GM19240 (cell line): ENCODE data around the gene FMNL2.
"Not testable (repeated sequence)": the region's sequence is repeated elsewhere in the genome, so short reads cannot be mapped to it uniquely, and the experiment has no call there.

Experiments used
- DNase-seq: peaks from one replicate; pipeline ENCODE4 v3.0.0; 2011; ENCODE audit warnings: low spot score; ENCODE audit not compliant: insufficient read length

The FMNL2 gene

DNA sequence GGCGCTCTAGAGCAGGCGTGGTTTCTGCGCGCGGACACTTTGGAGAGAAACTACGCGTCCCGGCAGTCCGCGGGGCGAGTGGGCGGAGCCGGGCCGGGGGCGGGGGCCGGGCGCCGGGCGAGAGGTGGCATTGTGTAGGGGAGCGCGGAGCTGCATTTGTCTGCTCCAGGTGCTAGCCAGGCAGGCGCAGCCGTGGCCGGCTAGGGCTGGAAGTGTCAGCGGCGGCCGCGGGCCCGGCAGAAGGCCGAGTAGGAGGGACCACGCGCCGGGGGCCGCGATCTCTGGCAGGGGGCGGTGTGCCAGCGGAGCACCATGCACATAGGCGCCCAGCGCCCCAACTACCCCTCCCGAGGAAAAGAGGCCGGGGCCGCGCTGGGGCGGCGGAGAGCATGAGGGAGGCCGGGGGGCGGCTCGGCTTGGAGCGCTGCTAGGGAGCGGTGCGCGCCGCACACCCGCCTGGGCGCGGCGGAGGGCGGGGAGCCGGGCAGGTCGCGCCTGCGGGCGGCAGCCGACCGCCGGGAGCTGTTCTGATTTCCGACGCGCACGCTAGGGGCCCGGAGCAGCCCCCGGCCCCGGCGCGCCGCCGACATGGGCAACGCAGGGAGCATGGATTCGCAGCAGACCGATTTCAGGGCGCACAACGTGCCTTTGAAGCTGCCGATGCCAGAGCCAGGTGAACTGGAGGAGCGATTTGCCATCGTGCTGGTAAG, at the start of gene FMNL2:
TSS of gene FMNL2 (plus strand) at position 159 of the 710 bp plus-strand sequence.
- DNase-seq = peak; percentile 61

GRCh38 chr2:152292991-152293390, 42.0 kb upstream of the FMNL2 start:
- no peak for DNase-seq

DNA sequence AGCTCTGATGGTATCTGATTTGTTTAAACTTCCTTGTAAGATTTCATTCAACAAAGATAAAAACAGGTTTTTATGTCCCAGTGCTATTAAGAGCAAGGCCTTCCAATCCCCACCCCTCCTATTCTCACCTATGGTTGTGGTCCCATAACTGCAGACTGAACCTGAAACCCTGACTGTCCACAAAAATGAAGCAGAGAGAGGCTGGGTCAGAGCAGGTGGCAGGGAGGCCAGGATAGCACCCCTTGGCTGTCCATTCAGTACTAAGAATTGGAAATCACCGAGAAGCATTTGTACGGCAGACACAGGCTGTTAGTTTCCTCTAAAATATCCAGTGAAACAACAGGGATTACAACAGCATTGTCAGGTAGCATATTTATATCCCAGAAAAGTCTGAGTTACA, 37.3 kb upstream of the FMNL2 start:
- DNase-seq = no peak

DNA sequence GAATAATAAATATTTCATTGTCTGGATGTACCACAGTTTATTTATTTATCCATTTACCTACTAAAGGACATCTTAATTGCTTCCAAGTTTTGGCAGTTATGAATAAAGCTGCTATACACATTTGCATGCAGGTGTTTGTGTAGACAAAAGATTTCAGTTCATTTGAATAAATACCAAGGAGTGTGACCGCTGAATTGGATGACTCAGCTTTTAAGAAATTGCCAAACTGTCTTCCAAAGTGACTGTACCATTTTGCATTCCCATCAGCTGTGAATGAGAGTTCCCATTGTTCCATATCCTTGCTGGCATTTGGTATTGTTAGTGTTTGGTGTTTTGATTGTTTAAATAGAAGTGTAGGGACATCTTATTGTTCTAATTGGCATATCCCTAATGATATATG, 36.2 kb upstream of the FMNL2 start:
- DNase-seq = no peak

- DNase-seq = no peak
These were observed 33.8 kb upstream of the FMNL2 start for GRCh38 chr2:152301131-152301530.

DNA sequence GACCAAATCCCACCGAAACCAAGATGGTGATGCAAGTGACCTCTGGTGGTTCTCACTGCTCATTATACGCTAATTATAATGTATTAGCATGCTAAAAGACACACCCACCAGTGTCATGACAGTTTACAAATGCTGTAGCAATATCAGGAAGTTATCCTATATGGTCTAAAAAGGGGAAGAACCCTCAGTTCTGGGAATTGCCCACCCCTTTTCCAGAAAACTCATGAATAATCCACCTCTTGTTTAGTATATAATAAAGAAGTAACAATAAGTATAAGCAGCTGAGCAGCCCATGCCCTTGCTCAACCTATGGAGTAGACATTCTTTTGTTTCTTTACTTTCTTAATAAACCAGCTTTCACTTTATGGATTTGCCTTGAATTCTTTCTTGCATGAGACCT, 31.0 kb upstream of the FMNL2 start:
- DNase-seq = no peak

GRCh38 chr2:152304836-152305235, 30.1 kb upstream of the FMNL2 start:
- no peak for DNase-seq

GRCh38 chr2:152307863-152308262, 27.1 kb upstream of the FMNL2 start:
- no peak for DNase-seq

- DNase-seq = no peak
These were observed 25.4 kb upstream of the FMNL2 start for GRCh38 chr2:152309352-152310214.

DNA sequence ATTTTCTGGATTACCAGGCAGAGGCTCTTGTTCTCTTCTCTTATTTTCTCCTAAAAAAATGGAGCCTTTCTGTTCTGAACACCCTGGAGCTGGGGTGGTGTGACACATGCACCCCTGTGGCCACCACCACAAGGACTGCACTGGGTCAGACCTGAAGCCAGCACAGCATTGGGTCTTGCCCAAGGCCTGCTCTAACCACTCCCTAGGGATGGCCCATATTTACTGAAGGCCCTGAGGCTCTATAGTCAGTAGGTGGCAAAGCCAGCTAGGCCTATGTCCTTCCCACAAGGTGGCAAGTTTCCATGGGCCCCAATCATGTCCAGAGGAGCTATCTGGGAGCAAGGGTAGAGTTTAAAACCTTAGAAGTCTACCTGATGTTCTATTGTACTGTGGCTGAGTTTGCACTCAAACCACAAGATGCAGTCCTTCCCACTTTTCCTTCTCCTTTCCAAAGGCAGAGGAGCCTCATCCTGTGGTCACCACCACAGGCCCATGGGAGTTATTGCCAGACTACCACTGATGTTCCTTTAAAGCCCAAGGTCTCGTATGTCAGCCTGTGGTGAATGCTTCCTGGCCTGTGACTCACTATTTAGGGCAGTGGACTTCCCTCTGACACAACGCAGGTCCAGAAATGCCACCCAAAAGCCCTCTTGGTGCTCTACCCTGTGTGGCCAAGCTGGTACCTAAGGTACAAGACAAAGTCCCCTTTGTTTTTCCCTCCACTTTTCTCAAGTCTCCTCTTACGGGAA, 15.0 kb upstream of the FMNL2 start:
- DNase-seq = no peak

DNA sequence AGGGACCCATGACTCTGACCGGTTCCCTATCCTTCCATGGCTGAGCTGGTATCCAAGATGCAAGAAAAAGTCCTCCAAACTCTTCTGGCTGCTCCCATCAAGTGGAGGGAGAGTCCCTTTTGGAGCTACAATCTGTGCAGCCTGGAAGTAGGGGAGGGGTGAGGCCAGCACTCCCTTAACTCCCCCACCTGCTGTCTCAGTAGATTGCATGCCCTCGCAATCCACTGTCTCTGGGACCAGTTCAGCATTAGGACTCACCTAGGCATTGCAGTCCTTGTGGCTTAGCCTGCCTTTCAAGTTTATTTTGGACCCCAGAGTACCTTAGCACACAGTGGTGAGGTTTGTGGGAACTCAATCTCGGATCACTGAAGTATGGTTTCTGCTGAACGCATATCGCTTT, 14.2 kb upstream of the FMNL2 start:
- no peak for DNase-seq

- DNase-seq = no peak
These were observed 12.8 kb upstream of the FMNL2 start for GRCh38 chr2:152322222-152322621.

GRCh38 chr2:152325126-152325525, 9.8 kb upstream of the FMNL2 start:
- DNase-seq = not testable (repeated sequence)

DNA sequence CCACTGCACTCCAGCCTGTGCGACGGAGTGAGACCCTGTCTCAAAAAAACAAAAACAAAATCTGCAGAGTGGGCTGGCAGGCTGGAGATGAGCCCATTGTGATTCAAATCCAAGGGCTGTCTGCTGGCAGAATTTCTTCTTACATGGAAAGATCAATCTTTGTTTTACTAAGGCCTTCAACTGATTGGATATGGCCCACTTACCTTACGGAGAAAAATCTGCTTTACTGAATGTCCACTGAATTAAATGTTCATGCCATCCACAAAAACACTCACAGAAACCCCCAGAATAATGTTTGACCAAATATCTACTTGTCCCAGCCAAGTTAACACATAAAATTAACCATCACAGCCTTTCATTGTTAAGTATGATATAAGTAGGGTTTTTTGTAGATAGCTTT, 8.3 kb upstream of the FMNL2 start:
- DNase-seq = no peak

GRCh38 chr2:152328013-152328412, 7.0 kb upstream of the FMNL2 start:
- no peak for DNase-seq

DNA sequence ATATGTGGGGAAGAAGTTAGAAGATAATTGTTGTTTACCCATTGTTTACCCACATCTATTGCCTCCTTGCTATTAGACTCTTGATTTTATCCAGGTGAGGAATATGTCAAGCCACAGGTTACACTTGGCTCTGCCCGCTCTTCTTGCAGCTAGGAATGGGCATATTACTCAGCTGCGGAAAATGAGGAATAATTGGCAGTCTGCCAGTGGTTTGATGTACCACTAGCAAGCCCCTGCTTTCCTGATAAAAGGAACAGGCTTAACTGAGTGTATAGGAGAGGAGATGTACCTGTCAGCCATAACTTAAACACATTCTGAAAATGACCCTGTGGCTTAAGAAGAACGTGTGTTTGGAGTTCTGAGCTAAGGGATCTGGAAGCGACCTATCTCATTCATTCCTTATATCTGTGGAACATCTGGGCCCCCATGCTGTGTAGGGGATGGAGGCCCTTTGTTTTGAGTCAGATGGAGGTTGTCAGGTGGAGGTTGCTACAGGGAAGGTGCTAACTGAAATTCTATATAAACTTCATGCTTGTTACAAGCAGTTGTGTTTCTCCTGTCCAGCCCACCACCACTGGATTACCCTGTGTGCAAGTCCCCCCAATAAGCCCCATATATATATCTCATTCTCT, 4.6 kb upstream of the FMNL2 start:
- DNase-seq = no peak

DNA sequence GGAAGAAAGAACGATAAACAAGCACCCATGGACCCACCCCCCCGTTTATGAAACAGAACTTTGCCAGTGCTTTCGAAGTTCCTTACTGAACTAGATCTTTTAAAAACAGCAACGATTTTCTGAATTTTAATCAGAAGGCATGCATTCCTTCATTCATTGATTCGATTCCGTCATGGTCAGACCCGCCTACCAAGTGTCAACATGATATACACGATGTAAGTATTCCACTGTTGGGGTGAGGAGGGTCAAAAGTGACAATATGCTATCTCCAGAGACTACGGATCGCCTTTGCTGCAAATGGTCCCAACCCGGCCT, 316 bp upstream of the FMNL2 start:
- DNase-seq = no peak

DNA sequence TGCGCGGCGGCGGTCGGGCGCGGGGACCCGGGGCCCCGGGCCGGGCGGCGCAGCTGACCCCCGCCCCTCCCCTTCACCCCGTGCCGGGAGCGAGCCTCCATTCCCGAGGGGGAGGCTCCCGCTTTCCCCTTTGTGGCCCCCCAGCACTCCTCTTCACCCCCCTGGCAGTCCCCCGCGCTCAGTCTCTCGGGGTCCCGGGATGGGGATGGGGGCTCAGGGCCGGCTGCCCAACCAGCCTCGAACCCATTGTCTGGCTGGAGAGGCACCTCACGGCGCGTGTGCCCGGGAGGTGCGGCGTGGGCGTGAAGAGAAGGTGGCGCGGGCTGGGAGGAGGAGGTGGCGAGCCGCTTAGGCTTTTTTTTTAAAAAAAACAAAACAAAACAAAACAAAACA, 748 bp downstream of the FMNL2 start:
- no peak for DNase-seq

DNA sequence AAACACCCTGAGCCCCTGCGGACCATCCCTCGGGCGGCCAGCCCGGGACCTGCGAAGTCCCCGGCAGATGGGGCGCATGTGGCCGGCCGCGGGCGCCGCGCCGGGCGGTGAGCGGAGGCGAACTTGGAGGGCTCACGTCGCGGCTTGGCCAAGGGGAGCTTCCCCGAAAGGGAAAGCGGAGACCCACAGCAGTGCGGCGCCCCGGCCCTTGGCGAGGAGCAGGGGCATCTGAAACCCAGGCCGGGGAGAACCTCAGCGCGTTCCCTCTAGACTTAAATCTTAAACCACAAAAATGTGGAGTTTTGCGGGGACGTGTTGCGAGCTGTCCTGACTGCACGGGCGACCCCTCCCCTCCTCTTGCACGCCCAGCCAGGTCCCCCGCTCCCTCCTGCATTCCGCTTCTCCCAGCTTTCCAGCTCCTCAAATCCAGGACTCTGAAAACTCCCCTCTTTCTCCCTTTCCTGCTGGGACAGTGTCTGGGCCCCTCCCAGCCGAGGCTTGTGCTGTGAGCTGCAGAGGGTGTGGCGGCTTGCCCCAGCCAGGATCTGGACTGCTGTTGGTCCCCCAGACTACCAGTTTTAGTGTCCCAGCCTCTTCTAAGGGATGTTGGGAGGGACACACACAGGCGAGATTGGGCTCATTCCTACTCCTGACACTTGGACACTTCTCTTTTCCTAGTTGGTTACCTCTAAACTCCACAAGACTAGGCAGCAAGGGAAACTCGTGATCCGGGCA, 1.3 kb downstream of the FMNL2 start:
- DNase-seq = no peak

DNA sequence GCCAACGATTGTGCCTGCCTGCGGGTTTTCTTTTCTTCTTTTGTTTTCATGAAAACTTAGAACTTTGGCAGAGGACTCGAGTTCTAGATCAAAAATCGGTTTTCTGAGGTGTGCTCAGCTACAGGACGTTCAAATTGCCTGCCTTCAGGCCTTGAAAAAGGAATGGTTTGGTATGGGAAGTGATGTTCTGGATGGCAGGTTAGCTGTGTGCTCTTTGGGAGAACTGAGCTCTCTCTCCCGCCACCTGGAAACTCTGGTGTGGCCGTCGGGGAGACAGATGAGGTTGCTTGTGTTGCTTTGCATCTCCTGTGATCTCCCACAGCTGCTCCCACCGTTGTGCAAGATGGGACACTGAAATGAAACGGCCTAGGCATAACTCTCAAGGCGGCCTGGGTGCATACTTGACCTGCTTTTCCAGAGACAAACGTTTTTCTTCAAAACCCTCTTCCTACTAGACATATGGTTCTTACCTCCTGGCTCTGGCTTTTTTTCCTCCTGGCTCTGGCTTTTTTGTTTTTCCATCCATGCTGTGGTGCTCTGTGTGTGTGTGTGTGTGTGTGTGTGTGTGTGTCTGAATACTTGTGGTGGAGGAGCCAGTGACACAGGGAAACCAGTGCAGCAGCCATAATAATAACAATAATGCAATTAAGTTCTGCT, 2.0 kb downstream of the FMNL2 start:
- DNase-seq = no peak

DNA sequence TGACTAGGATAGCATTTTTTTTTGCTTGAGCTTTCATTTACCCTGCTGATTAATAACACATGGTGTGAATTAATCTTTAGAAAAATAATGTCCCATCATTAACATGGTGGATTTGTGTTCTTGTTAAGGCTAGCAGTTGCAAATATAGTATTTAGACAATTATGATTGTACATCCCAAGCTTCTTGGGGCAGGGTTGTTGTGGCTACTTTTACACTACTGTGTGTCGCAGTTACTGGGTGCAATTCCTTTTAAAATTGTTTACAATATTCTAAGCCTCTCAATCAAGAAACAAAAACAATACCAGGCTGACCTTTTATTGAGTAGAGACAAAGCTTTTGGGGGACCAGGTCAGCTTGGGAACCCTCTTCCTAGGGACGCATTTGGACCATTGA, 2.5 kb downstream of the FMNL2 start:
- DNase-seq = no peak
